Stimulated activated CD8-positive, alpha-beta memory T cell treated with anti-CD3 and anti-CD28 coated beads, Interleukin-15, amount 100 ng/mL, for 48 hours (primary cell): ENCODE results near the gene RASSF3.

Experiments
- DNase-seq, 2 donors: peaks; one replicate each; pipeline ENCODE4 v3.0.0-alpha.2; 2020; ENCODE audit warnings: low read depth in 2 of 2

Gene RASSF3

GRCh38 chr12:64669270-64669842, 59.1 kb downstream of the RASSF3 start:
- no peak for DNase-seq

- no peak for DNase-seq
Measured at GRCh38 chr12:64670019-64670418, 59.7 kb downstream of the RASSF3 start.

- DNase-seq = no peak
Measured at GRCh38 chr12:64670919-64671639, 60.8 kb downstream of the RASSF3 start.

GRCh38 chr12:64671681-64672080, 61.4 kb downstream of the RASSF3 start:
- DNase-seq = no peak

GRCh38 chr12:64672925-64673409, 62.7 kb downstream of the RASSF3 start:
- DNase-seq = no peak

- DNase-seq = no peak
Measured at GRCh38 chr12:64673490-64674169, 63.3 kb downstream of the RASSF3 start.

- DNase-seq = no peak
Measured at GRCh38 chr12:64674367-64674922, 64.2 kb downstream of the RASSF3 start.

GRCh38 chr12:64675795-64676194, 65.5 kb downstream of the RASSF3 start:
- no peak for DNase-seq

GRCh38 chr12:64678248-64678647, 68.0 kb downstream of the RASSF3 start:
- no peak for DNase-seq

- DNase-seq = no peak
Measured at GRCh38 chr12:64678835-64679234, 68.5 kb downstream of the RASSF3 start.

- peak in 1 of 2 donors; percentile 47 for DNase-seq
Measured at GRCh38 chr12:64679487-64680001, 69.2 kb downstream of the RASSF3 start.

GRCh38 chr12:64680235-64680634, 69.9 kb downstream of the RASSF3 start:
- DNase-seq = no peak

GRCh38 chr12:64681200-64682052, 71.1 kb downstream of the RASSF3 start:
- no peak for DNase-seq

- no peak for DNase-seq
Measured at GRCh38 chr12:64682572-64683277, 72.4 kb downstream of the RASSF3 start.

- DNase-seq = no peak
Measured at GRCh38 chr12:64683816-64684543, 73.7 kb downstream of the RASSF3 start.

- no peak for DNase-seq
Measured at GRCh38 chr12:64685050-64685449, 74.8 kb downstream of the RASSF3 start.

- DNase-seq = no peak
Measured at GRCh38 chr12:64685605-64686004, 75.3 kb downstream of the RASSF3 start.

- DNase-seq = no peak
Measured at GRCh38 chr12:64687816-64688215, 77.5 kb downstream of the RASSF3 start.

- DNase-seq = no peak
Measured at GRCh38 chr12:64688219-64688618, 77.9 kb downstream of the RASSF3 start.

- no peak for DNase-seq
Measured at GRCh38 chr12:64688715-64689114, 78.4 kb downstream of the RASSF3 start.
